Psoas muscle (tissue), 8 donors: Measurements from ENCODE around the gene VCAN. TPM values are rescaled to one million over a fixed set of nuclear protein-coding genes. Genes with fewer than 3 reads are reported as not detected.

Experiments used
- ATAC-seq, 4 donors: fragments of 200-7000 bp; cut with Tn5 transposase; one replicate each; pipeline ENCODE4 v1.9.1; 2020; ENCODE audit warnings: moderate library complexity in 3 of 4, mild to moderate bottlenecking in 2 of 4
- DNase-seq, 2 donors: peaks; one replicate each; pipeline ENCODE4 v3.0.0-alpha.2; 2020
- H3K27ac ChIP-seq: fragments of 200-600 bp; one replicate; pipeline ENCODE4 v1.8.0; 2022
- H3K27me3 ChIP-seq, 3 donors: fragments of 200-600 bp in 1 of 3; one replicate each; pipeline versions ENCODE4 v1.6.1 to v1.8.0; 2013 to 2022; ENCODE audit warnings: low read length in 2 of 3, mild to moderate bottlenecking in 2 of 3, moderate library complexity in 1 of 3; ENCODE audit not compliant: insufficient read depth in 3 of 3
- H3K36me3 ChIP-seq, 2 donors: fragments of 200-600 bp in 1 of 2; one replicate each; pipeline versions ENCODE4 v1.6.1 to v1.8.0; 2013 to 2022; ENCODE audit warnings: low read depth in 1 of 2, mild to moderate bottlenecking in 1 of 2, moderate library complexity in 1 of 2; ENCODE audit not compliant: insufficient read depth in 1 of 2
- H3K4me1 ChIP-seq: fragments of 200-600 bp; one replicate; pipeline ENCODE4 v1.8.0; 2022
- H3K4me3 ChIP-seq: fragments of 200-600 bp; one replicate; pipeline ENCODE4 v1.8.0; 2022; ENCODE audit warnings: mild to moderate bottlenecking
- H3K9me3 ChIP-seq: fragments of 200-600 bp; one replicate; pipeline ENCODE4 v1.8.0; 2022
- WGBS, 3 donors: extraction: QIAGEN DNeasy Blood & Tissue Kit; methylation state at CpG; one replicate each; pipeline versions ENCODE4 v1.1.6 to v1.1.7; 2013; 5-methylcytosine and 5-hydroxymethylcytosine counted together
- intact Hi-C, 2 donors: fragments of 100-400 bp; cut with DNase I; formaldehyde crosslinking; loops; one replicate each; pipeline versions ENCODE4 v1.11.0 to v1.14.2; 2022
- polyA plus RNA-seq, 3 donors: library from polyadenylated mRNA; stranded (reverse); fragments of 200-250 nt; gene quantifications; one replicate each; pipeline ENCODE4 v1.2.3, GENCODE V29; 2013
- total RNA-seq, 4 donors: library from RNA; stranded (reverse); fragmentation: NEBNext Ultra II Directional in 2 of 4; extraction: Animal tissue kit (Norgen Biotek cat#: 25700) in 2 of 4; gene quantifications; one replicate each; pipeline versions ENCODE4 v1.2.1 to v1.2.4, GENCODE V29; 2021 to 2023
- TF ChIP-seq, protein P1 (sequence below): fragments of 200-600 bp; IDR thresholded peaks from one replicate; pipeline ENCODE4 v1.8.0; 2022; ENCODE audit warnings: antibody characterized with exemption
- donor health status: healthy with polysubstance abuse.
- donor health status: DM: no; HTN: no; CAD: no; lungs with moderate emphysema.
- donor health status: Bipolar disorder and iron deficiency.
- donor health status: healthy.
- donor health status: DM: yes; HTN: yes; CAD: no.
- donor health status: DM: no; HTN: no; CAD: no.
- donor health status: DM: no; HTN: no; CAD: no.
- donor health status: DM: yes; HTN: yes; CAD: no.

Gene VCAN
- total and polyA plus RNA-seq, 7 donors, result 2.7 to 26.1 (median 8.8) TPM

DNA sequence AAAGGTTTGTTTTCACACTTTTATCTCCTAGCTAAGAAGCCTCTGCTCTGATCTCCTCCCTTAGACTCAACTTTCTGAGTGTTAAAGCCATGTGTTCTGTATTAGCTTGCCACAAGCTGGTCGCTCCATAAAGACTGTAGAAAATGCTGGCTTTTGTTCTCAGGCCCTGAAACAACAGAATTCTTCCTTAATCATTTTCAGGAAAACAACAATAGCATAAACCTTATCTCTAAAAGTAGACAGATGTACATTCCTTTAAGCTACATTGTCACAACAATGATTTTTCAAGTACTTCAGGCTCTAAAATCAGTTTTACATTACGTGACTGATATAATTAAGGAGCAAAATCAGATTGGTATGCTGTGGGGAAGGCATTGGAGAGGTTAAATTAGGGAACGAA, 41.9 kb downstream of the VCAN start:
- Histone ChIP-seq H3K27me3 (no peaks in the 10 kb centered on the region), H3K36me3 (no peaks in the 10 kb centered on the region), H3K27ac (no peak overlapping the region), H3K4me3 (no peak overlapping the region), H3K4me1 (no peaks in the 10 kb centered on the region), H3K9me3 (no peaks in the 10 kb centered on the region)
- DNase-seq (no peak), ATAC-seq (no peak)
- WGBS, 3 donors, result 54 to 63% (median 56%) methylated on average over 3 of the region's 3 CpGs
- intact Hi-C loops, result no loop called here
- TF ChIP-seq, protein P1, sequence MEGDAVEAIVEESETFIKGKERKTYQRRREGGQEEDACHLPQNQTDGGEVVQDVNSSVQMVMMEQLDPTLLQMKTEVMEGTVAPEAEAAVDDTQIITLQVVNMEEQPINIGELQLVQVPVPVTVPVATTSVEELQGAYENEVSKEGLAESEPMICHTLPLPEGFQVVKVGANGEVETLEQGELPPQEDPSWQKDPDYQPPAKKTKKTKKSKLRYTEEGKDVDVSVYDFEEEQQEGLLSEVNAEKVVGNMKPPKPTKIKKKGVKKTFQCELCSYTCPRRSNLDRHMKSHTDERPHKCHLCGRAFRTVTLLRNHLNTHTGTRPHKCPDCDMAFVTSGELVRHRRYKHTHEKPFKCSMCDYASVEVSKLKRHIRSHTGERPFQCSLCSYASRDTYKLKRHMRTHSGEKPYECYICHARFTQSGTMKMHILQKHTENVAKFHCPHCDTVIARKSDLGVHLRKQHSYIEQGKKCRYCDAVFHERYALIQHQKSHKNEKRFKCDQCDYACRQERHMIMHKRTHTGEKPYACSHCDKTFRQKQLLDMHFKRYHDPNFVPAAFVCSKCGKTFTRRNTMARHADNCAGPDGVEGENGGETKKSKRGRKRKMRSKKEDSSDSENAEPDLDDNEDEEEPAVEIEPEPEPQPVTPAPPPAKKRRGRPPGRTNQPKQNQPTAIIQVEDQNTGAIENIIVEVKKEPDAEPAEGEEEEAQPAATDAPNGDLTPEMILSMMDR, result no peak

DNA sequence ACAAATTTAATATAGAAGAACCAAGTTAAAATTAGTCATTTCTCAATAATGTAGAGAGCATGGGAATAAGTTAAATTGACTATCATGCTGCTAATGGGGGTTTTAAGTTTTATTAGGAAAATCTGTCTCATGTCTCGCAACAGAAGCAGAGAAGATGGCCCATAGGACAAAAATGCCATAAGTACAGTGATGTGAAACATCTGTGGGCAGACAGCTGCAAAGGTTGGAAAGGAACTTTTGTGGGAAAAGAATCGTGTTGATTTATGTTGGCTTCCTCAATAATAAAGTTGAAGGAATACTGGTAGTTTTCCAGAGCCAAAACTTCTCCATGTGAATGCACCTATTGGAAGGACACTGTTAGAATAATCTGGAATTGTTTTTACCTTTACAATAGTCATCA, 44.8 kb downstream of the VCAN start:
- TF ChIP-seq, protein P1, result no peak
- Histone ChIP-seq H3K27me3 (no peaks in the 10 kb centered on the region), H3K36me3 (no peaks in the 10 kb centered on the region), H3K9me3 (no peaks in the 10 kb centered on the region), H3K27ac (no peak overlapping the region), H3K4me3 (no peak overlapping the region), H3K4me1 (no peaks in the 10 kb centered on the region)
- intact Hi-C loops, result no loop called here
- 37 to 46% (median 41%) methylated on average over 2 of the region's 2 CpGs for WGBS, 3 donors
- ATAC-seq (no peak), DNase-seq (no peak)

DNA sequence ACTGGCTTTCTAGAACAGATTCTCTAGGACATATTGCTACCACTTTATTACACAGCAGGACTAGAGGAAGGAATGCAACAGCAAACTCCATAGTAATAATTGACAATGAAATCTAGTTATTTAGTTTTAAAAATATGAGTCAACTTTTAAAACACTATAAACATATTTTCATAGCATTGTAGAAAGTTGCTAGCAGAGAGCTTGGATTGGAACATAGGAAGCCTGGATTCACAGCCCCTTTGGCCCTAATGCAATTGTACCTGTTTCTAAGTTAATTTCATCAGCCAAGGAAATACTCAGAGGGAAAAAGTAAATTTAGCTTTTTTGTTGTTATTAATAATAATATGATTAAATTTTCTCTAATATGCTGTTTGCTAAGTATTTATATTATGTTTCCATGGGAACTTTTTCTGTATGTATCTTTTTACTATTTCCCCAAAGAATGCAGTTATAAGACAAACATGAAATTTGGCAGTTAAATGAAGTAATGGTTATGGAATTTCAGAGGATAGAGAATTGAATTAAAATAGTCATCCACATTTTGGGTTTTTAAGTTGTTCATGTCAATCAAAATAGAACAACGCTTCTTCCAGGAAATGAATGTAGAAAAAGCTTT, 45.6 kb downstream of the VCAN start:
- DNase-seq (no peak), ATAC-seq (no peak)
- H3K4me1 ChIP-seq, result no peaks in the 10 kb centered on the region
- H3K9me3 ChIP-seq, result no peaks in the 10 kb centered on the region
- intact Hi-C loops, result no loop called here
- 43 to 69% (median 47%) methylated on average over 1 of the region's 1 CpG for WGBS, 3 donors
- H3K27ac ChIP-seq, result no peak overlapping the region
- no peaks in the 10 kb centered on the region for H3K36me3 ChIP-seq
- TF ChIP-seq, protein P1, result no peak
- H3K4me3 ChIP-seq, result no peak overlapping the region
- no peaks in the 10 kb centered on the region for H3K27me3 ChIP-seq

DNA sequence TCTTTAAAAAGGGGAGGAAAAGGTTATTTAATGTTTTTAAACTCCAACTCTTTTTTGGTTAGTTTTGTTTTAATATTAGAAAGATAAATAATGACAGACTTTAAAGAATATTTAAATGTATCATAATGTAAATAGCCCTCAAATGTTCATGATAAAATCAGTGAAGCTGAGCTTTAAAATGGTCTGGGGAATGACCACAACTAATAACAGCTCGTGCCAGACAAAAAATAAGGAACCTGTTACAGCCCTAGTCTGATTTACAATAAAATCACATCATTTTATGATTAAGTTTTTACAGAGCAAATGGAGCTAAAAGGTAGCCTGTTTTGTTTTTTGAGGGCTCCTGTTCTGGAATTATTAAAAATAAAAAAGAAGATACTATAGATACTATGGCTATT, 46.1 kb downstream of the VCAN start:
- WGBS, 3 donors, result 37 to 69% (median 48%) methylated on average over 1 of the region's 1 CpG
- Histone ChIP-seq H3K27ac (no peak overlapping the region), H3K4me1 (no peaks in the 10 kb centered on the region), H3K4me3 (no peak overlapping the region), H3K36me3 (no peaks in the 10 kb centered on the region), H3K9me3 (no peaks in the 10 kb centered on the region), H3K27me3 (no peaks in the 10 kb centered on the region)
- DNase-seq (no peak), ATAC-seq (no peak)
- intact Hi-C loops, result no loop called here
- TF ChIP-seq, protein P1, result no peak
